ENCODE data around the gene LYST. TPM values are rescaled to one million over a fixed set of nuclear protein-coding genes. Genes with fewer than 3 reads are reported as not detected.
A peak's percentile ranks its signal among the peaks of the same experiment; 100 is the strongest.

The LYST gene
- total and polyA plus RNA-seq, 2 donors (not counting 3 experiments of a cell fraction or from before 2014, with no cell fraction given), result 3.1 to 9.6 TPM

DNA sequence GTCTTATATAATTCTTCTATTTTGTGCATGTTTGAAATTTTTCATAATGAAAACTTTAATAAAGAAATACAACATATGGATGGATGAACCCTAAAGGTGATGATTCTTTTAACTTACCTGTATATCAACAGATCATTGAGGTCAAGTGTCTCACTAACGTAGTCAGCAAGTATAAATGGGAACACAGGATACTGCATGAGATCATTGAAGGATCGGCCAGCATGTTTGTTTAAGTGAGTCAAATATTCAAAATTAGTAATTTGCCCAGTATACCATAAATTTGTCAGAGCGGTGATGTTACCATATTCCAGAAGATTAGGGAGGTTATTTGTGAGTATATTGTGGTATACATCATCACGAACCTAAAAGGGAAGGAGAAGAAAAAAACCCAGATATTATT is 146.2 kb downstream of the LYST start:
- no peaks in the 10 kb centered on the region for H3K79me2 ChIP-seq (ENCODE audit: control insufficient read depth, insufficient read depth, low read length)
- no peaks in the 10 kb centered on the region for H3K9me3 ChIP-seq (replicated peaks; ENCODE audit: control insufficient read depth, insufficient read depth, low read length)
- H2AFZ ChIP-seq (ENCODE audit: low read depth, low read length), result no peak overlapping the region
- intact Hi-C loops (cut with micrococcal nuclease), result no loop called here
- H3K36me3 ChIP-seq (ENCODE audit: control insufficient read depth in 2 of 2, extremely low read depth in 1 of 2, insufficient read depth in 2 of 2, low read length in 2 of 2), result no peaks in the 10 kb centered on the region
- H3K9ac ChIP-seq (replicated peaks; ENCODE audit: extremely low read depth, insufficient read depth, low read length), result no peak overlapping the region
- FAIRE-seq (no peak), DNase-seq (ENCODE audit: low read depth, low spot score) (no peak)
- H3K27me3 ChIP-seq (ENCODE audit: control insufficient read depth in 2 of 2, insufficient read depth in 2 of 2, low read length in 2 of 2), result no peaks in the 10 kb centered on the region
- POLR2A ChIA-PET, result no interaction called here
- H3K4me2 ChIP-seq (ENCODE audit: insufficient read depth, low read length), result no peak overlapping the region
- no peak for TF ChIP-seq GATA2 (IDR thresholded peaks at IDR 0.05; ENCODE audit: insufficient read depth, insufficient read length, low read depth, low read length)
- TF ChIP-seq EZH2 (IDR thresholded peaks at IDR 0.05; ENCODE audit: borderline replicate concordance, low read depth, low read length, severe bottlenecking), result no peak
- peak; percentile 10 for TF ChIP-seq FOS (IDR thresholded peaks at IDR 0.05; ENCODE audit: borderline replicate concordance, insufficient read depth, low read length)
- TF ChIP-seq JUN (IDR thresholded peaks at IDR 0.05; ENCODE audit: borderline replicate concordance, insufficient read depth, insufficient read length, low read depth), result peak; percentile 24
- H3K4me3 ChIP-seq (replicated peaks in 1 of 3; ENCODE audit: insufficient read depth in 1 of 3, low read depth in 1 of 3, low read length in 3 of 3), result no peak overlapping the region
- no peaks in the 10 kb centered on the region for H3K4me1 ChIP-seq (ENCODE audit: control insufficient read depth, extremely low read depth, insufficient read depth, low read length)
- no TSS peak for BruUV-seq (replicated peaks)
- CTCF ChIA-PET, result no interaction called here
- no peak overlapping the region for H3K27ac ChIP-seq (ENCODE audit: insufficient read depth, low read depth, low read length)
- dilution Hi-C loops (cut with MboI; ENCODE audit: extremely low pct_ligation_motif_present, low sequenced_read_pairs), result no loop called here
- H3K9me1 ChIP-seq (replicated peaks; ENCODE audit: control insufficient read depth, extremely low read depth, insufficient read depth, low read length), result no peaks in the 10 kb centered on the region
- no peaks in the 10 kb centered on the region for H4K20me1 ChIP-seq (replicated peaks; ENCODE audit: control insufficient read depth, extremely low read depth, insufficient read depth, low read length)

DNA sequence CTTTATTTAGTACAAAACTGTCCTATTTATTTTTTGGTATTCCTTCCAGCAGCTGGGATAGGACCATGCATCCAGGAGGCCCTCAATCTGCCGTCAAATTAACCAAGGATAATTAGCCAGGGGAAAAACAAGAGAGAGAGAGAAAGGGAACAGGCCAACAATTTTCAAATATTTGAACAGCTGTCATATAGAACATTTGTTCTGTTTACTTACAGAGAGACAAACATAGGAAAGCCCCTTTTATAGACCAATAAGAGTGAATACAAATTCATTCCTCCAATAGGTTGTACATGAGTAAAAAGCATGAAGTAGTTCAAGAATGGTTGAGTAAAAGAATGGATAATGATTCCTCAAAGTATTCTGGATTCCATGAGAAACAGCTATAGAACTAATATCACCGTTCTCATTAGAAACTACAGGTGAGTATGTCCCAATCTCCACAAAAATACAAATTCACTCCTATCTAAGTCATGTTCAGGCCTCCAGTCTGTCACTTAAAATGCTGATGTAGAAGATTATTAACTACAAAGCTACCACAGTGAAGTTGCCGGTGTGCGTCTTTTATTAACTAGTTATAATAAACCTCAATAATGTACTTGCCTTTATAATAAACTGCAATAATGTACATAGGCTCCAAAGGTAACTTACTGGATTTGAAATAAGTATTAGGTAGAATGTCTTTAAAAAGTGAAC is 152.4 kb downstream of the LYST start:
- no peaks in the 10 kb centered on the region for H3K36me3 ChIP-seq (ENCODE audit: control insufficient read depth in 2 of 2, extremely low read depth in 1 of 2, insufficient read depth in 2 of 2, low read length in 2 of 2)
- POLR2A ChIA-PET, result no interaction called here
- TF ChIP-seq EZH2 (IDR thresholded peaks at IDR 0.05; ENCODE audit: borderline replicate concordance, low read depth, low read length, severe bottlenecking) (no peak), GATA2 (IDR thresholded peaks at IDR 0.05; ENCODE audit: insufficient read depth, insufficient read length, low read depth, low read length) (no peak), FOS (IDR thresholded peaks at IDR 0.05; ENCODE audit: borderline replicate concordance, insufficient read depth, low read length) (no peak), JUN (IDR thresholded peaks at IDR 0.05; ENCODE audit: borderline replicate concordance, insufficient read depth, insufficient read length, low read depth) (no peak)
- no peaks in the 10 kb centered on the region for H3K79me2 ChIP-seq (ENCODE audit: control insufficient read depth, insufficient read depth, low read length)
- no peak overlapping the region for H2AFZ ChIP-seq (ENCODE audit: low read depth, low read length)
- dilution Hi-C loops (cut with MboI; ENCODE audit: extremely low pct_ligation_motif_present, low sequenced_read_pairs), result no loop called here
- H3K9ac ChIP-seq (replicated peaks; ENCODE audit: extremely low read depth, insufficient read depth, low read length), result no peak overlapping the region
- H3K9me3 ChIP-seq (replicated peaks; ENCODE audit: control insufficient read depth, insufficient read depth, low read length), result no peaks in the 10 kb centered on the region
- DNase-seq (ENCODE audit: low read depth, low spot score) (no peak), FAIRE-seq (no peak)
- no TSS peak for BruUV-seq (replicated peaks)
- H3K9me1 ChIP-seq (replicated peaks; ENCODE audit: control insufficient read depth, extremely low read depth, insufficient read depth, low read length), result peaks cover 3% of the 10 kb centered on the region
- H3K4me1 ChIP-seq (ENCODE audit: control insufficient read depth, extremely low read depth, insufficient read depth, low read length), result no peaks in the 10 kb centered on the region
- CTCF ChIA-PET, result interaction anchor here (0.7 to 2.5 kb wide), 2 partner anchors 15 to 36 kb away, joined by 3 to 9 read pairs; no protein-coding TSS in a partner anchor
- H3K4me2 ChIP-seq (ENCODE audit: insufficient read depth, low read length), result no peak overlapping the region
- intact Hi-C loops (cut with micrococcal nuclease), result no loop called here
- no peaks in the 10 kb centered on the region for H3K27me3 ChIP-seq (ENCODE audit: control insufficient read depth in 2 of 2, insufficient read depth in 2 of 2, low read length in 2 of 2)
- H4K20me1 ChIP-seq (replicated peaks; ENCODE audit: control insufficient read depth, extremely low read depth, insufficient read depth, low read length), result no peaks in the 10 kb centered on the region
- no peak overlapping the region for H3K27ac ChIP-seq (ENCODE audit: insufficient read depth, low read depth, low read length)
- H3K4me3 ChIP-seq (replicated peaks in 1 of 3; ENCODE audit: insufficient read depth in 1 of 3, low read depth in 1 of 3, low read length in 3 of 3), result no peak overlapping the region
